Fibroblast of mammary gland (primary cell): Measurements from ENCODE around the gene GNA14.

Experiments used
- DNase-seq: peaks from one replicate; pipeline ENCODE4 v3.0.0-alpha.2; 2010; ENCODE audit warnings: low read depth
- H3K4me3 ChIP-seq: 2 replicates; pipeline ENCODE4 v1.5.1; 2011; ENCODE audit warnings: low read depth, mild to moderate bottlenecking, low read length, moderate library complexity; ENCODE audit not compliant: control insufficient read depth
- CTCF ChIP-seq: conservative IDR thresholded peaks from 2 replicates; pipeline ENCODE4 v1.5.1; 2011; ENCODE audit warnings: low read depth, low read length, inconsistent platforms; ENCODE audit not compliant: control insufficient read depth, insufficient read depth

GNA14 gene

GRCh38 chr9:77677957-77678535 lies 29.9 kb upstream of the GNA14 start:
- no peak for DNase-seq
- TF ChIP-seq CTCF: no peak
- H3K4me3 ChIP-seq: no peak overlapping the region

GRCh38 chr9:77677397-77677796 lies 29.3 kb upstream of the GNA14 start:
- no peak for DNase-seq
- TF ChIP-seq CTCF: no peak
- no peak overlapping the region for H3K4me3 ChIP-seq

- H3K4me3 ChIP-seq: no peak overlapping the region
- no peak for TF ChIP-seq CTCF
- DNase-seq: peak; percentile 17
Measured at GRCh38 chr9:77673941-77674791, 26.0 kb upstream of the GNA14 start.

- no peak overlapping the region for H3K4me3 ChIP-seq
- TF ChIP-seq CTCF: no peak
- no peak for DNase-seq
Measured at GRCh38 chr9:77672183-77672582, 24.1 kb upstream of the GNA14 start.

- no peak for DNase-seq
- no peak overlapping the region for H3K4me3 ChIP-seq
- TF ChIP-seq CTCF: no peak
Measured at GRCh38 chr9:77667151-77667550, 19.0 kb upstream of the GNA14 start.

- H3K4me3 ChIP-seq: no peak overlapping the region
- no peak for TF ChIP-seq CTCF
- DNase-seq: peak; percentile 35
Measured at GRCh38 chr9:77663754-77664153, 15.6 kb upstream of the GNA14 start.

GRCh38 chr9:77661566-77662085 lies 13.5 kb upstream of the GNA14 start:
- no peak for TF ChIP-seq CTCF

More at GRCh38 chr9:77661566-77662085, 13.5 kb upstream of the GNA14 start:
- no peak overlapping the region for H3K4me3 ChIP-seq
- no peak for DNase-seq
